HepG2 (cell line): Measurements from ENCODE around the gene TMUB1. TPM values are rescaled to one million over a fixed set of nuclear protein-coding genes. Genes with fewer than 3 reads are reported as not detected.

Experiments used
- AHDC1 ChIP-seq: sonication (generic); formaldehyde crosslinking; IDR thresholded peaks from 2 replicates; pipeline ENCODE4 v1.5.1; 2020; ENCODE audit warnings: mild to moderate bottlenecking, missing genetic modification reagents, borderline replicate concordance
- ARID4A ChIP-seq: sonication (generic); formaldehyde crosslinking; IDR thresholded peaks from 2 replicates; pipeline ENCODE4 v1.5.0; 2020; ENCODE audit warnings: mild to moderate bottlenecking, missing genetic modification reagents, borderline replicate concordance
- DBP ChIP-seq: sonication (generic); formaldehyde crosslinking; IDR thresholded peaks from 2 replicates; pipeline ENCODE4 v1.4.0; 2020; ENCODE audit warnings: missing genetic modification reagents; ENCODE audit errors: not compliant biosample characterization
- FOXA3 ChIP-seq: IDR thresholded peaks from 2 replicates; pipeline ENCODE4 v1.6.1; 2016; ENCODE audit warnings: missing genetic modification reagents, missing compliant biosample characterization
- HDAC2 ChIP-seq: sonication (generic); formaldehyde crosslinking; IDR thresholded peaks from 2 replicates; pipeline ENCODE4 v1.4.0; 2020; ENCODE audit warnings: missing genetic modification reagents
- PCBP1 ChIP-seq: fragments of 200-400 bp; formaldehyde crosslinking; IDR thresholded peaks from 2 replicates; pipeline ENCODE4 v1.6.1; 2017; ENCODE audit warnings: mild to moderate bottlenecking, low read depth, low read length, borderline replicate concordance
- SP1 ChIP-seq, 2 experiments: fragments of 450-650 bp in 1 of 2; sonication (generic) in 1 of 2; formaldehyde crosslinking in 1 of 2; IDR thresholded peaks; 2 replicates each; pipeline versions ENCODE4 v1.4.0 to v1.6.1; 2016 to 2020; ENCODE audit warnings: missing genetic modification reagents in 1 of 2
- ZFP36L2 ChIP-seq: sonication (generic); formaldehyde crosslinking; IDR thresholded peaks from 2 replicates; pipeline ENCODE4 v1.4.0; 2020; ENCODE audit warnings: missing genetic modification reagents
- ZFP90 ChIP-seq: sonication (generic); formaldehyde crosslinking; IDR thresholded peaks from 2 replicates; pipeline ENCODE4 v1.8.0; 2022; ENCODE audit warnings: missing genetic modification reagents, mild to moderate bottlenecking, inconsistent platforms, borderline replicate concordance
- ZNF713 ChIP-seq: sonication (generic); formaldehyde crosslinking; IDR thresholded peaks from 2 replicates; pipeline ENCODE4 v1.4.0; 2020; ENCODE audit warnings: mild to moderate bottlenecking, missing genetic modification reagents
- ZNF772 ChIP-seq: sonication (generic); formaldehyde crosslinking; IDR thresholded peaks from 2 replicates; pipeline ENCODE4 v1.5.0; 2020; ENCODE audit warnings: mild to moderate bottlenecking, missing genetic modification reagents
- polyA plus RNA-seq, 8 experiments: library from polyadenylated mRNA; depleted of rRNA in 3 of 8; stranded (reverse) in 7 of 8; unstranded in 1 of 8; fragments of >200 nt; fragmentation: Illumina TruSeq in 4 of 8; extraction: Trizol in 4 of 8; gene quantifications; 2 replicates each; pipeline versions ENCODE4 v1.2.1 to v1.2.3, GENCODE V29; 2011 to 2016; ENCODE audit warnings: low read depth in 4 of 8, missing spikeins in 1 of 8, mixed read lengths in 1 of 8; ENCODE audit not compliant: insufficient read depth in 1 of 8
- total RNA-seq, 5 experiments: library from RNA; depleted of rRNA; stranded (reverse); fragments of >200 nt; fragmentation: Illumina TruSeq; extraction: Trizol; gene quantifications; 2 replicates each; pipeline ENCODE4 v1.2.3, GENCODE V29; 2016; ENCODE audit warnings: low read depth in 1 of 5
- TF ChIP-seq, protein P1 (sequence below): sonication (generic); formaldehyde crosslinking; IDR thresholded peaks from 2 replicates; pipeline ENCODE4 v1.5.0; 2020; ENCODE audit warnings: missing genetic modification reagents, mild to moderate bottlenecking, borderline replicate concordance
- TF ChIP-seq, protein P2 (sequence below): sonication (generic); formaldehyde crosslinking; IDR thresholded peaks from 2 replicates; pipeline ENCODE4 v1.5.0; 2020; ENCODE audit warnings: missing genetic modification reagents

The TMUB1 gene
- total and polyA plus RNA-seq, 2 of the 13 experiments (the other 11 are each of a cell fraction or from before 2014, with no cell fraction given), result 44.8 to 51.6 TPM

DNA sequence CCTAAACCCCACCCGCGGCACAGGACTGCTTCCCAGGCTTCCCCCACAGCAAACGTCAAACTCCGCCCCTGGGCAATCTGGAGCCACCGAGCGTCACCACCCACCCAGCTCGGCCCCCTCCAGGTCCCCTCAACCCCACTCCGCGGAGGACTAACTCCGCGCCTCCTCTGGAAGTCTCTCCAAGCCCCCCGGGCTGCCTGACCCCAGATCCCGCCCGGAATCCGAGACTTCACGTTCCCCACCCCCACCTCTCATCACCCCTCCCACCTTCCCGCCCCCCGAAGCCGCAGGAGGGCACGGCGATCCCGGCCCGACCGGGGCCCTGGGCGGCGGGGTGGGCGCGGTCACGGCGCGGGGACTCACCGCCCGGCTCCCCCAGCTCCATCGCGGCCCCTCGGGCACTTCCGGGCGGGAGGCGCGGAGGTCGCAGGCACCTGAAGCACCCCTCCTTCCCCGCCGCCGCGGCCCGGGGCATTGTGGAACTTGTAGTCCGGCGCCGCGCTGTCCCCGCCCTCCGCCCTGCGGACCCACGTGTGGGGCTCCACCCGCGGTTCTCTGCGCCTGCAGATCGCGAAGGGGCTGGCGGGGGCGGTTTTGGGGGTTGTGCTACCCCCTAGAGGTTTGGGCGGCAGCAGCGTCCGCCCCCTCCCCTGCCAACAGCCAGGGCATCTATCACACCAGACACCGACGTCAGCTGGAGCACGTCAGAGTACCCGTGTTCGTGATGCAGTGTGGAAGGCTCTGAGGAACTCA, at the start of gene TMUB1 (continued):
- 0 out of 2 replicates have a peak, but pooled peaks have one; percentile 21 for TF ChIP-seq ZNF713 (CRISPR knock-in tag)
- TF ChIP-seq SP1 (IDR thresholded peaks at IDR 0.05), result no peak
- 0 out of 2 replicates have a peak, but pooled peaks have one; percentile 13 for TF ChIP-seq SP1 (CRISPR knock-in tag; IDR thresholded peaks at IDR 0.05)
- no peak for TF ChIP-seq ZFP36L2 (CRISPR knock-in tag)
- TF ChIP-seq ZNF772 (CRISPR knock-in tag), result peak; percentile 78
- 0 out of 2 replicates have a peak, but pooled peaks have one; percentile 61 for TF ChIP-seq ZFP90 (CRISPR knock-in tag)
- TF ChIP-seq DBP, result peak; percentile 34
- peak; percentile 81; the same call in 1 of the 2 replicates for TF ChIP-seq ARID4A (CRISPR knock-in tag)
- TF ChIP-seq PCBP1, result no peak
- no peak for TF ChIP-seq HDAC2 (CRISPR knock-in tag)
- no peak for TF ChIP-seq FOXA3
- TF ChIP-seq, protein P1, sequence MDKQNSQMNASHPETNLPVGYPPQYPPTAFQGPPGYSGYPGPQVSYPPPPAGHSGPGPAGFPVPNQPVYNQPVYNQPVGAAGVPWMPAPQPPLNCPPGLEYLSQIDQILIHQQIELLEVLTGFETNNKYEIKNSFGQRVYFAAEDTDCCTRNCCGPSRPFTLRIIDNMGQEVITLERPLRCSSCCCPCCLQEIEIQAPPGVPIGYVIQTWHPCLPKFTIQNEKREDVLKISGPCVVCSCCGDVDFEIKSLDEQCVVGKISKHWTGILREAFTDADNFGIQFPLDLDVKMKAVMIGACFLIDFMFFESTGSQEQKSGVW (CRISPR knock-in tag), result no peak
- TF ChIP-seq, protein P2, sequence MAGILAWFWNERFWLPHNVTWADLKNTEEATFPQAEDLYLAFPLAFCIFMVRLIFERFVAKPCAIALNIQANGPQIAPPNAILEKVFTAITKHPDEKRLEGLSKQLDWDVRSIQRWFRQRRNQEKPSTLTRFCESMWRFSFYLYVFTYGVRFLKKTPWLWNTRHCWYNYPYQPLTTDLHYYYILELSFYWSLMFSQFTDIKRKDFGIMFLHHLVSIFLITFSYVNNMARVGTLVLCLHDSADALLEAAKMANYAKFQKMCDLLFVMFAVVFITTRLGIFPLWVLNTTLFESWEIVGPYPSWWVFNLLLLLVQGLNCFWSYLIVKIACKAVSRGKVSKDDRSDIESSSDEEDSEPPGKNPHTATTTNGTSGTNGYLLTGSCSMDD, result no peak
- TF ChIP-seq AHDC1, result no peak
